Measurements from ENCODE around the gene NR2F2.
A peak's percentile ranks its signal among the peaks of the same experiment; 100 is the strongest.

Gene NR2F2

GRCh38 chr15:96307856-96308394, 22.6 kb upstream of the NR2F2 start:
- no peak for DNase-seq (ENCODE audit: low read depth)
- no peak for TF ChIP-seq CTCF (conservative IDR thresholded peaks at IDR 0.05; ENCODE audit: low read length)
- H3K4me3 ChIP-seq (ENCODE audit: low read length): no peak overlapping the region

GRCh38 chr15:96309143-96309660, 21.3 kb upstream of the NR2F2 start:
- no peak overlapping the region for H3K4me3 ChIP-seq (ENCODE audit: low read length)
- no peak for TF ChIP-seq CTCF (conservative IDR thresholded peaks at IDR 0.05; ENCODE audit: low read length)
- DNase-seq (ENCODE audit: low read depth): no peak

GRCh38 chr15:96311256-96311955, 19.1 kb upstream of the NR2F2 start:
- no peak for TF ChIP-seq CTCF (conservative IDR thresholded peaks at IDR 0.05; ENCODE audit: low read length)
- no peak for DNase-seq (ENCODE audit: low read depth)
- no peak overlapping the region for H3K4me3 ChIP-seq (ENCODE audit: low read length)

- H3K4me3 ChIP-seq (ENCODE audit: low read length): no peak overlapping the region
- no peak for TF ChIP-seq CTCF (conservative IDR thresholded peaks at IDR 0.05; ENCODE audit: low read length)
- no peak for DNase-seq (ENCODE audit: low read depth)
Measured at GRCh38 chr15:96311956-96312294, 18.6 kb upstream of the NR2F2 start.

- H3K4me3 ChIP-seq (ENCODE audit: low read length): no peak overlapping the region
- no peak for TF ChIP-seq CTCF (conservative IDR thresholded peaks at IDR 0.05; ENCODE audit: low read length)
- peak; percentile 64 for DNase-seq (ENCODE audit: low read depth)
Measured at GRCh38 chr15:96312641-96313335, 17.7 kb upstream of the NR2F2 start.

- DNase-seq (ENCODE audit: low read depth): no peak
- no peak for TF ChIP-seq CTCF (conservative IDR thresholded peaks at IDR 0.05; ENCODE audit: low read length)
- H3K4me3 ChIP-seq (ENCODE audit: low read length): no peak overlapping the region
Measured at GRCh38 chr15:96314518-96314917, 16.0 kb upstream of the NR2F2 start.

GRCh38 chr15:96314963-96315362, 15.5 kb upstream of the NR2F2 start:
- DNase-seq (ENCODE audit: low read depth): no peak
- no peak for TF ChIP-seq CTCF (conservative IDR thresholded peaks at IDR 0.05; ENCODE audit: low read length)
- H3K4me3 ChIP-seq (ENCODE audit: low read length): no peak overlapping the region
